Neutrophil (primary cell): Measurements from ENCODE around the gene EIF1B.

Experiments used
- H3K27ac ChIP-seq: fragments of 200-600 bp; sonication (generic); 2 replicates; pipeline ENCODE4 v1.5.1; 2016; ENCODE audit warnings: mild to moderate bottlenecking, moderate library complexity
- H3K27me3 ChIP-seq: fragments of 200-600 bp; sonication (generic); 2 replicates; pipeline ENCODE4 v1.6.0; 2016; ENCODE audit warnings: mild to moderate bottlenecking
- H3K36me3 ChIP-seq: fragments of 200-600 bp; sonication (generic); 2 replicates; pipeline ENCODE4 v1.5.1; 2017
- H3K4me1 ChIP-seq, 2 experiments: fragments of 200-600 bp in 1 of 2; sonication (generic) in 1 of 2; 1 replicate in 1 of 2; 2 replicates in 1 of 2; pipeline versions ENCODE4 v1.5.1 to v1.6.1; 2013 to 2016; ENCODE audit warnings: low read depth in 1 of 2, low read length in 1 of 2, mild to moderate bottlenecking in 1 of 2, moderate library complexity in 1 of 2; ENCODE audit not compliant: control insufficient read depth in 1 of 2, insufficient read depth in 1 of 2
- H3K4me3 ChIP-seq, 2 experiments: fragments of 200-600 bp in 1 of 2; sonication (generic) in 1 of 2; 1 replicate in 1 of 2; 2 replicates in 1 of 2; pipeline ENCODE4 v1.5.1; 2013 to 2016; ENCODE audit warnings: low read depth in 1 of 2, low read length in 1 of 2, mild to moderate bottlenecking in 1 of 2, moderate library complexity in 1 of 2
- H3K9me3 ChIP-seq: fragments of 200-600 bp; sonication (generic); 2 replicates; pipeline ENCODE4 v1.5.1; 2016
- CTCF ChIP-seq: fragments of 200-600 bp; sonication (generic); IDR thresholded peaks from 2 replicates; pipeline ENCODE4 v1.5.1; 2016; ENCODE audit warnings: antibody characterized with exemption

Gene EIF1B

GRCh38 chr3:40350529-40350928 lies 41.0 kb downstream of the EIF1B start:
- Histone ChIP-seq H3K4me1 (no peaks in the 10 kb centered on the region), H3K4me3 (no peak overlapping the region), H3K27me3 (no peaks in the 10 kb centered on the region), H3K27ac (no peak overlapping the region), H3K36me3 (no peaks in the 10 kb centered on the region), H3K9me3 (no peaks in the 10 kb centered on the region)
- no peak for TF ChIP-seq CTCF

- no peaks in the 10 kb centered on the region for H3K27me3 ChIP-seq
- H3K27ac ChIP-seq = no peak overlapping the region
Measured at GRCh38 chr3:40355410-40355809, 45.9 kb downstream of the EIF1B start.

GRCh38 chr3:40358454-40358853 lies 48.9 kb downstream of the EIF1B start:
- TF ChIP-seq CTCF = no peak
- no peaks in the 10 kb centered on the region for H3K27me3 ChIP-seq
- no peaks in the 10 kb centered on the region for H3K36me3 ChIP-seq
- H3K9me3 ChIP-seq = no peaks in the 10 kb centered on the region
- H3K4me1 ChIP-seq = no peaks in the 10 kb centered on the region
- no peak overlapping the region for H3K27ac ChIP-seq
- H3K4me3 ChIP-seq = no peak overlapping the region

More at GRCh38 chr3:40355410-40355809, 45.9 kb downstream of the EIF1B start:
- Histone ChIP-seq H3K9me3 (no peaks in the 10 kb centered on the region), H3K4me3 (no peak overlapping the region), H3K36me3 (no peaks in the 10 kb centered on the region), H3K4me1 (no peaks in the 10 kb centered on the region)
- TF ChIP-seq CTCF = no peak
